GM12878 (cell line): ENCODE results near the gene HIC1. TPM values are rescaled to one million over a fixed set of nuclear protein-coding genes. Genes with fewer than 3 reads are reported as not detected.

ENCODE experiments used
- EP300 ChIP-seq, 2 experiments: fragments of 150-350 bp in 1 of 2; IDR thresholded peaks; 2 replicates each; pipeline ENCODE4 v1.6.1; 2011 to 2012; ENCODE audit warnings: low read depth in 2 of 2, low read length in 2 of 2, borderline replicate concordance in 1 of 2, improper control_type of control experiment in 1 of 2, inconsistent platforms in 1 of 2; ENCODE audit not compliant: control insufficient read depth in 1 of 2
- IKZF1 ChIP-seq: fragments of 450-650 bp; conservative IDR thresholded peaks from 2 replicates; pipeline ENCODE4 v1.6.1; 2017; ENCODE audit warnings: antibody characterized with exemption, mild to moderate bottlenecking
- KAT2A ChIP-seq: conservative IDR thresholded peaks from 2 replicates; pipeline ENCODE4 v1.6.1; 2011; ENCODE audit warnings: low read depth, low read length; ENCODE audit not compliant: control insufficient read depth
- LARP7 ChIP-seq: fragments of 450-650 bp; IDR thresholded peaks from 2 replicates; pipeline ENCODE4 v1.6.1; 2017; ENCODE audit warnings: mild to moderate bottlenecking
- PAX8 ChIP-seq: fragments of 450-650 bp; IDR thresholded peaks from 2 replicates; pipeline ENCODE4 v1.6.1; 2017; ENCODE audit warnings: mild to moderate bottlenecking, moderate library complexity
- RAD21 ChIP-seq: IDR thresholded peaks from 2 replicates; pipeline ENCODE4 v1.6.1; 2011; ENCODE audit warnings: mild to moderate bottlenecking, low read depth, low read length, moderate library complexity; ENCODE audit not compliant: insufficient read depth
- SMAD1 ChIP-seq: fragments of 450-650 bp; IDR thresholded peaks from 2 replicates; pipeline ENCODE4 v1.6.1; 2018; ENCODE audit warnings: mild to moderate bottlenecking, low read depth; ENCODE audit not compliant: partially characterized antibody
- SUZ12 ChIP-seq: fragments of 200-600 bp; sonication (generic); IDR thresholded peaks from one replicate; pipeline ENCODE4 v1.6.1; 2018; ENCODE audit warnings: antibody characterized with exemption, mild to moderate bottlenecking; ENCODE audit not compliant: unreplicated experiment
- TBL1XR1 ChIP-seq: IDR thresholded peaks from 2 replicates; pipeline ENCODE4 v1.6.1; 2012; ENCODE audit warnings: low read depth, low read length, improper control_type of control experiment
- TCF7 ChIP-seq: IDR thresholded peaks from 2 replicates; pipeline ENCODE4 v1.6.1; 2014; ENCODE audit warnings: antibody characterized with exemption, borderline replicate concordance
- polyA plus RNA-seq, 11 experiments: library from polyadenylated mRNA; depleted of rRNA in 4 of 11; unstranded in 6 of 11; stranded (reverse) in 5 of 11; fragments of >200 nt; fragmentation: Nextera tagmentation in 4 of 11; fragmentation: Illumina TruSeq in 1 of 11; extraction: Ambion mirVana in 4 of 11; extraction: Trizol in 1 of 11; gene quantifications; 1 replicate in 1 of 11; 2 replicates in 10 of 11; pipeline versions ENCODE4 v1.2.1 to v1.2.3, GENCODE V29; 2011 to 2016; ENCODE audit warnings: inconsistent platforms in 2 of 11, missing spikeins in 2 of 11, low read depth in 1 of 11
- total RNA-seq, 4 experiments: library from RNA; depleted of rRNA in 3 of 4; stranded (reverse); fragments of >200 nt in 3 of 4; fragmentation: Illumina TruSeq in 1 of 4; extraction: Trizol in 1 of 4; gene quantifications; 2 replicates each; pipeline versions ENCODE4 v1.2.1 to v1.2.3, GENCODE V29; 2013 to 2021
- TF ChIP-seq, protein P1 (sequence below): IDR thresholded peaks from 2 replicates; pipeline ENCODE4 v1.6.1; 2012; ENCODE audit warnings: low read depth, low read length, improper control_type of control experiment
- TF ChIP-seq, protein P2 (sequence below): fragments of 450-650 bp; IDR thresholded peaks from 2 replicates; pipeline ENCODE4 v1.6.1; 2016; ENCODE audit warnings: mild to moderate bottlenecking, moderate library complexity, borderline replicate concordance
- TF ChIP-seq, protein P3 (sequence below): fragments of 450-650 bp; IDR thresholded peaks from 2 replicates; pipeline ENCODE4 v1.6.1; 2017; ENCODE audit warnings: borderline replicate concordance
- TF ChIP-seq, protein P4 (sequence below): fragments of 150-350 bp; IDR thresholded peaks from 2 replicates; pipeline ENCODE4 v1.6.1; 2014; ENCODE audit warnings: mild to moderate bottlenecking, low read depth, low read length
- TF ChIP-seq, protein P5 (sequence below): fragments of 450-650 bp; formaldehyde crosslinking; IDR thresholded peaks from 2 replicates; pipeline ENCODE4 v1.4.0; 2022; ENCODE audit warnings: mild to moderate bottlenecking, moderate library complexity

HIC1 gene
- total and polyA plus RNA-seq, 10 of the 15 experiments (the other 5 are each of a cell fraction or from before 2014, with no cell fraction given) = 0.11 to 61.1 (median 4.9) TPM

DNA sequence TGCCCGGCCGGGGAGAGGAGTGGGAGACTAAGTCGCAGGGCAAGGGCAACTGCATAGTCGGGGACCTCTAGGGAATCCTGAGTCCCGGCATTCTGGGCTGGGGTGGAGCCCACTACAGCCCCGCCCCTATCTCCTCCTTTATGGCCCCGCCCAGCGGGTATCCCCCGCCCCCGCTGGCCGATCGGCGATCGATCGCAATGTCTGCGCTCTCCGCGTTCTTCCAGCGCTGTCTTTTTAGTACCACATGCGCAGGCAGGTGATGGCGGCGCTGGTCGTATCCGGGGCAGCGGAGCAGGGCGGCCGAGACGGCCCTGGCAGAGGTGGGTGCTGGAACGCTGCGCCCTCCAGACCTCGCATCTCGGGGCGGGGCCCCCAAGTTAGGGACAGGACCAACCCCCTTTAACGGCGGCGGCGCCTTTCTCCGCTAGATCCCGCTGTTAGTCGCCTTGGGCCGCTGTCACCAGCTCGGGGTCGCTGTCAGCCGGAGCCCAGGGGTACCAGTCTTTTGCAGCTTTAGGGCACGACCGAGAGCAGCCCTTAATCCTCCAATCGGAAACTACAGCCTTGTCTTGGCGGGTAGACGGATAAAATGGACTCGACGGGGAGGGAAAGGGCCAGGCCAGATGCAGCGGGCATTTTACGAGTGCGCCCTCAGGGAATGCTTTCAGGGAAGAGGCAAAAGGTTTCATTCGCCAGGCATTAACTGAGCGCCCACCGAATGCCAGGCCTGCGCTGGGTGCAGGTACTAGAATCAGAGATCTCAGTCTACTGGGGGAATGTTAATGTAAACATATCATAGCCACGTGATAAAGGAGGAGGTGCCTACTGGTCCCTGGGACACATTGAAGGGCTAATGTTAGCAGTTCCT is 24.8 kb upstream of the HIC1 start, which contains the start of gene DPH1 (continued):
- TF ChIP-seq LARP7 (peak; percentile 68; the same call in 1 of the 2 replicates), RAD21 (no peak), TCF7 (no peak), KAT2A (no peak), EP300 (IDR thresholded peaks at IDR 0.05; ENCODE audit: borderline replicate concordance in 1 of 2, control insufficient read depth in 1 of 2, low read depth in 2 of 2, low read length in 2 of 2) (0 out of 4 replicates have a peak, but pooled peaks of 1 of the 2 experiments have one; percentile 15), IKZF1 (peak; percentile 83), SMAD1 (no peak), TBL1XR1 (no peak; the same call in 1 of the 2 replicates), PAX8 (no peak), SUZ12 (no peak)
- TF ChIP-seq, protein P1, sequence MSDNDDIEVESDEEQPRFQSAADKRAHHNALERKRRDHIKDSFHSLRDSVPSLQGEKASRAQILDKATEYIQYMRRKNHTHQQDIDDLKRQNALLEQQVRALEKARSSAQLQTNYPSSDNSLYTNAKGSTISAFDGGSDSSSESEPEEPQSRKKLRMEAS = peak; percentile 99
- TF ChIP-seq, protein P2, sequence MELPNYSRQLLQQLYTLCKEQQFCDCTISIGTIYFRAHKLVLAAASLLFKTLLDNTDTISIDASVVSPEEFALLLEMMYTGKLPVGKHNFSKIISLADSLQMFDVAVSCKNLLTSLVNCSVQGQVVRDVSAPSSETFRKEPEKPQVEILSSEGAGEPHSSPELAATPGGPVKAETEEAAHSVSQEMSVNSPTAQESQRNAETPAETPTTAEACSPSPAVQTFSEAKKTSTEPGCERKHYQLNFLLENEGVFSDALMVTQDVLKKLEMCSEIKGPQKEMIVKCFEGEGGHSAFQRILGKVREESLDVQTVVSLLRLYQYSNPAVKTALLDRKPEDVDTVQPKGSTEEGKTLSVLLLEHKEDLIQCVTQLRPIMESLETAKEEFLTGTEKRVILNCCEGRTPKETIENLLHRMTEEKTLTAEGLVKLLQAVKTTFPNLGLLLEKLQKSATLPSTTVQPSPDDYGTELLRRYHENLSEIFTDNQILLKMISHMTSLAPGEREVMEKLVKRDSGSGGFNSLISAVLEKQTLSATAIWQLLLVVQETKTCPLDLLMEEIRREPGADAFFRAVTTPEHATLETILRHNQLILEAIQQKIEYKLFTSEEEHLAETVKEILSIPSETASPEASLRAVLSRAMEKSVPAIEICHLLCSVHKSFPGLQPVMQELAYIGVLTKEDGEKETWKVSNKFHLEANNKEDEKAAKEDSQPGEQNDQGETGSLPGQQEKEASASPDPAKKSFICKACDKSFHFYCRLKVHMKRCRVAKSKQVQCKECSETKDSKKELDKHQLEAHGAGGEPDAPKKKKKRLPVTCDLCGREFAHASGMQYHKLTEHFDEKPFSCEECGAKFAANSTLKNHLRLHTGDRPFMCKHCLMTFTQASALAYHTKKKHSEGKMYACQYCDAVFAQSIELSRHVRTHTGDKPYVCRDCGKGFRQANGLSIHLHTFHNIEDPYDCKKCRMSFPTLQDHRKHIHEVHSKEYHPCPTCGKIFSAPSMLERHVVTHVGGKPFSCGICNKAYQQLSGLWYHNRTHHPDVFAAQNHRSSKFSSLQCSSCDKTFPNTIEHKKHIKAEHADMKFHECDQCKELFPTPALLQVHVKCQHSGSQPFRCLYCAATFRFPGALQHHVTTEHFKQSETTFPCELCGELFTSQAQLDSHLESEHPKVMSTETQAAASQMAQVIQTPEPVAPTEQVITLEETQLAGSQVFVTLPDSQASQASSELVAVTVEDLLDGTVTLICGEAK = peak; percentile 38; the same call in 1 of the 2 replicates
- TF ChIP-seq, protein P3, sequence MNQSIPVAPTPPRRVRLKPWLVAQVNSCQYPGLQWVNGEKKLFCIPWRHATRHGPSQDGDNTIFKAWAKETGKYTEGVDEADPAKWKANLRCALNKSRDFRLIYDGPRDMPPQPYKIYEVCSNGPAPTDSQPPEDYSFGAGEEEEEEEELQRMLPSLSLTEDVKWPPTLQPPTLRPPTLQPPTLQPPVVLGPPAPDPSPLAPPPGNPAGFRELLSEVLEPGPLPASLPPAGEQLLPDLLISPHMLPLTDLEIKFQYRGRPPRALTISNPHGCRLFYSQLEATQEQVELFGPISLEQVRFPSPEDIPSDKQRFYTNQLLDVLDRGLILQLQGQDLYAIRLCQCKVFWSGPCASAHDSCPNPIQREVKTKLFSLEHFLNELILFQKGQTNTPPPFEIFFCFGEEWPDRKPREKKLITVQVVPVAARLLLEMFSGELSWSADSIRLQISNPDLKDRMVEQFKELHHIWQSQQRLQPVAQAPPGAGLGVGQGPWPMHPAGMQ = no peak
- TF ChIP-seq, protein P4, sequence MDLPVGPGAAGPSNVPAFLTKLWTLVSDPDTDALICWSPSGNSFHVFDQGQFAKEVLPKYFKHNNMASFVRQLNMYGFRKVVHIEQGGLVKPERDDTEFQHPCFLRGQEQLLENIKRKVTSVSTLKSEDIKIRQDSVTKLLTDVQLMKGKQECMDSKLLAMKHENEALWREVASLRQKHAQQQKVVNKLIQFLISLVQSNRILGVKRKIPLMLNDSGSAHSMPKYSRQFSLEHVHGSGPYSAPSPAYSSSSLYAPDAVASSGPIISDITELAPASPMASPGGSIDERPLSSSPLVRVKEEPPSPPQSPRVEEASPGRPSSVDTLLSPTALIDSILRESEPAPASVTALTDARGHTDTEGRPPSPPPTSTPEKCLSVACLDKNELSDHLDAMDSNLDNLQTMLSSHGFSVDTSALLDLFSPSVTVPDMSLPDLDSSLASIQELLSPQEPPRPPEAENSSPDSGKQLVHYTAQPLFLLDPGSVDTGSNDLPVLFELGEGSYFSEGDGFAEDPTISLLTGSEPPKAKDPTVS = no peak
- TF ChIP-seq, protein P5, sequence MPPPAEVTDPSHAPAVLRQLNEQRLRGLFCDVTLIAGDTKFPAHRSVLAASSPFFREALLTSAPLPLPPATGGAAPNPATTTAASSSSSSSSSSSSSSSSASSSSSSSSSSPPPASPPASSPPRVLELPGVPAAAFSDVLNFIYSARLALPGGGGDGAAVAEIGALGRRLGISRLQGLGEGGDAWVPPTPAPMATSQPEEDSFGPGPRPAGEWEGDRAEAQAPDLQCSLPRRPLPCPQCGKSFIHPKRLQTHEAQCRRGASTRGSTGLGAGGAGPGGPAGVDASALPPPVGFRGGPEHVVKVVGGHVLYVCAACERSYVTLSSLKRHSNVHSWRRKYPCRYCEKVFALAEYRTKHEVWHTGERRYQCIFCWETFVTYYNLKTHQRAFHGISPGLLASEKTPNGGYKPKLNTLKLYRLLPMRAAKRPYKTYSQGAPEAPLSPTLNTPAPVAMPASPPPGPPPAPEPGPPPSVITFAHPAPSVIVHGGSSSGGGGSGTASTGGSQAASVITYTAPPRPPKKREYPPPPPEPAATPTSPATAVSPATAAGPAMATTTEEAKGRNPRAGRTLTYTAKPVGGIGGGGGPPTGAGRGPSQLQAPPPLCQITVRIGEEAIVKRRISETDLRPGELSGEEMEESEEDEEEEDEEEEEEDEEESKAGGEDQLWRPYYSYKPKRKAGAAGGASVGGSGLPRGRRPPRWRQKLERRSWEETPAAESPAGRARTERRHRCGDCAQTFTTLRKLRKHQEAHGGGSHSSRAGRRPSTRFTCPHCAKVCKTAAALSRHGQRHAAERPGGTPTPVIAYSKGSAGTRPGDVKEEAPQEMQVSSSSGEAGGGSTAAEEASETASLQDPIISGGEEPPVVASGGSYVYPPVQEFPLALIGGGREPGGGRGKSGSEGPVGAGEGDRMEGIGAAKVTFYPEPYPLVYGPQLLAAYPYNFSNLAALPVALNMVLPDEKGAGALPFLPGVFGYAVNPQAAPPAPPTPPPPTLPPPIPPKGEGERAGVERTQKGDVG (CRISPR knock-in tag) = no peak
